ENCODE results near the gene MSANTD7.
A peak's percentile ranks its signal among the peaks of the same experiment; 100 is the strongest.
"Not testable (repeated sequence)": the region's sequence is repeated elsewhere in the genome, so short reads cannot be mapped to it uniquely, and the experiment has no call there.

The MSANTD7 gene

DNA sequence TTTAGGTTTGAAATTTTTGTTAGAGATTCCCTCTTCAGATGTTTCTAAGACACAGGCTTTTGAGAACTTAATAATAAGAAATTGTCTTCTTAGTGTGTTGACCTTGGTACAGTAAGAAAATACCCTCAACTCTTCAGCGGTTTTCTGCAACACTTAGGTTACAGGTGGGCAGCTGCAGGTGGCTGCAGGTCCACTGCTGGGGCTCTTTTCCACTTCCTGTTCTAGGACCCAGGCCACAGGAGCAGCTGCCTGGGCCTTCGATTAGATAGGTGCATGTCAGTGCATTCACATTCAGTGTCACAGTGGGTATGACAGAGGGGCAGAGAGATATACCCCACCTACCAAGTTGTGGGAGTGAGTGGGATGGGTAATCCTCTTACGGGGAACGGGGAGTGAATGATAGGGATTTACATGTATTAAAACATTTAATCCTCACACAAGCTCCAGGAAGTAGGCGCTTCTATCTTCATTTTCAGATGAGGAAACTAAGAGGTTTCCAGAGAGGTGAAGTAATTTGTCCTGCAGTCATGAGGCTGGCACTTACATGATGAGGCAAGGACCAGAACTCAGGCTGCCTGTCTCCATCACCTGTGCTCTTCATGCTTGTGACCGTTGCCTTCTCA is 20.3 kb downstream of the MSANTD7 start:
- no peak for TF ChIP-seq CTCF (conservative IDR thresholded peaks at IDR 0.05)
- H3K27ac ChIP-seq, result peak overlapping the region; percentile 50

DNA sequence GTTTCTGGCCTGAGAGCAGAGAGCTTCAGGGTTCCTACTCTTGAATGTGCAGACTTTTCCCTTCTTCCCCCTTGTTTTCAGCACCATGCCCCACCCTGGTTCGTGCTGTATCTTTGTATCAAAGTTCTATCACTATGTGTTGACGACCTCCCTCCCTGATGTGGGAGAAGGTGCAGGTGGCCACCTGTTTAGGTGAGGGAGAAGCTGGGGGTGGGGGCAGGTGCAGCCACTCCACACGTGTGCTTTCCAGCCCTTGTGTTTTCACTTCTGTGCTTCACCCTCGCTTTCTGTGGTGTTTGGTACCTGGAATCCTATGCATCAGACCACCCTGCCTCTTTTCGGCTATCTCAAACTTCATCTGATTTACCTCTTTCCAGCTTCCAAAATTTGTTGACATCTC is 20.9 kb downstream of the MSANTD7 start:
- TF ChIP-seq CTCF (conservative IDR thresholded peaks at IDR 0.05), result no peak
- peak overlapping the region; percentile 50 for H3K27ac ChIP-seq

DNA sequence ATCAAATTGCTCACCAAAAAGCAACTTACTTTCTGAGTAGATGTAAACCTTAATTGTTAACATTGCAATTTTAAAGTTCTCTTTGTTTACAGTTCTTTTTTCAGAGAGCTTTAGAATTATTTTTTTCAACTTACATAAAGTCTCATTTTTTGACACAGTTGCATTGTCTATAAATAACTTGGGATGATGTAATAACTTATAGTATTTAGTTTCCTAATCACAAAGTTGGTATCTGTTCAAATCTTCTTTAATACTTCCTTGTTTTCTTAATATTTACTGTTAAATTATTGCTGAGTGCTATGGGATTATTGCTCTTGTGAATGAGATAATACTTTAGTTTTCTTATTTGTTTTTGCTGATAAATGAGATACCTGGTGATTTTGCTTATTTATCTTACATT is 21.7 kb downstream of the MSANTD7 start:
- TF ChIP-seq ZFX (IDR thresholded peaks at IDR 0.05), result no peak
- no peak for TF ChIP-seq CTCF (conservative IDR thresholded peaks at IDR 0.05)
- H3K27ac ChIP-seq, result no peak overlapping the region

DNA sequence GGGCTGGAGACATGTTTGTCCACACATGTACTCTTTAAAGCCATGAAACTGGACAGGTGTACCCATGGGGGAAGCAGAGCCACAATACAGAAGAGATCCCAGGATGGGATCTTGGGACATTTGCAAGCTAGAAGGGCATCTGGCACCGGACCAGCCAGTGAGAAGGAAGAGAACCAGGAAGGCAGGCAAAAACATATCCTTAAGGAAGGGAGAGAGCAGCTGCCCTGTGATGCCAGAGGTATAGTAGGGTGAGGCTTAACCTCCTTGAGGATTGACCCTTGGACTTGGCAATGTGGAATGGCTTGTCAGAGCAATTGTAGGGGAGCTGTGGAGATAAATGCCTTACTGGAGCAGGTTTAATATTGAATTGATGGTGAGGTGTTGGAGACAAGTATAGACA is 22.7 kb downstream of the MSANTD7 start:
- TF ChIP-seq CTCF (conservative IDR thresholded peaks at IDR 0.05) (no peak), ZFX (IDR thresholded peaks at IDR 0.05) (no peak)
- peak overlapping the region; percentile 84 for H3K27ac ChIP-seq

- H3K27ac ChIP-seq, result not testable (repeated sequence)
Observed at GRCh38 chr10:14864466-14864865, 26.4 kb downstream of the MSANTD7 start.

DNA sequence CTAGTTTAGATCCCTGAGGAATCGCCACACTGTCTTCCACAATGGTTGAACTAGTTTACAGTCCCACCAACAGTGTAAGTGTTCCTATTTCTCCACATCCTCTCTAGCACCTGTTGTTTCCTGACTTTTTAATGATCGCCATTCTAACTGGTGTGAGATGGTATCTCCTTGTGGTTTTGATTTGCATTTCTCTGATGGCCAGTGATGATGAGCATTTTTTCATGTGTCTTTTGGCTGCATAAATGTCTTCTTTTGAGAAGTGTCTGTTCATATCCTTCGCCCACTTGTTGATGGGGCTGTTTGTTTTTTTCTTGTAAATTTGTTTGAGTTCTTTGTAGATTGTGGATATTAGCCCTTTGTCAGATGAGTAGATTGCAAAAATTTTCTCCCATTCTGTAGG is 26.8 kb downstream of the MSANTD7 start:
- not testable (repeated sequence) for H3K27ac ChIP-seq

DNA sequence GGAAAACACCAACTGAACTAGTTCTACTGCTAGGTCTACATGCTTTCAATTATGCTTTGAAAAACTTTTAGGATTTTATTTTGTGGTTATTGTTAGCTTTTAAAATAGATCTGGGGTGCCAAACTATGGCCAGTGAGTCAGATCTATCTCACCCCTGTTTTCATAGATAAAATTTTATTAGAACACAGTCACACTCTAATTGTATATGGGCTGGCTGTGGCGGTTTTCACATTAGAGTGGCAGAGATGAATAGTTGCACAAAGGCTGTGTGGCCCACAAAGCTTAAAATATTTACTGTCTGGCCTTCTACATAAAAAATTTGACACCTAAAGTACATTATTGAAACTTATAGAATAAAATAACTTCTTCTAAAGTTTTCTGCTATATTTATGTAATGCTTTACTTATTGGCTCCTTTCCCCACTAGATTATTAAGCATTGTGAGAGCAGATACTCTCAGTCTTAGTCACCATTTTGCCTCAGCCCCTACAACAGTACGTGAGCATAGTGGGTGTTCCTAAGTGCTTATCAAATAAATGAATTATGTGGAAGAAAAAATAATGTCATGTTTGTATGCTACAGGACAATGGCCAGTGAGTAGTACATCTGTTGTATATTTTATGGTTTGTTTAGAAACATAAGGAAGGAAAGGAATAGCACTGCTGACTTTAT is 35.1 kb downstream of the MSANTD7 start:
- no peak overlapping the region for H3K27ac ChIP-seq
- TF ChIP-seq CTCF (conservative IDR thresholded peaks at IDR 0.05), result no peak
- no peak for TF ChIP-seq ZFX (IDR thresholded peaks at IDR 0.05)

DNA sequence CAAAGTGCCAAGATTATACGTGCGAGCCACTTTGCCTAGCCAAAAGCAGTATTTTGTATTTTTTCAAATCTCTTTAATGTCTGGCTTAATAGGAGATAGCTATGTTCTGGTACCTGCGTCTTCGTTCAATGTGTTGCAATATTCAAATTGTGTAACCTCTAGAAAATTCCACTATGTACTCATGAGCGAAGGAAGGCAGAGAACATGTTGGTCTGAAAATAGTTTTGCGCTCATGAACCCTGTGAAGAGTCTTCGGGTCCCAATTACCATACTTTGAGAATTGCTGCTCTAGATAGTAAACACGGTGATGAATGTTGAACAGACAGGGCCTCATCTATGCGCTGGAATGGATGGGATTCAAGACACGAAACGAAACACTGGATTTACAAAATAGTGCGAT is 37.8 kb downstream of the MSANTD7 start:
- TF ChIP-seq ZFX (IDR thresholded peaks at IDR 0.05), result no peak
- no peak for TF ChIP-seq CTCF (conservative IDR thresholded peaks at IDR 0.05)
- no peak overlapping the region for H3K27ac ChIP-seq
